HEK293T (cell line): ENCODE data around the gene SCO2.

Experiments used
- ARNT ChIP-seq: fragments of 450-650 bp; IDR thresholded peaks from 2 replicates; pipeline ENCODE4 v1.6.1; 2017; ENCODE audit warnings: mild to moderate bottlenecking
- CTBP1 ChIP-seq: fragments of 450-650 bp; IDR thresholded peaks from 2 replicates; pipeline ENCODE4 v1.6.1; 2016; ENCODE audit warnings: borderline replicate concordance
- ELF4 ChIP-seq: fragments of 450-650 bp; IDR thresholded peaks from 2 replicates; pipeline ENCODE4 v1.6.1; 2017; ENCODE audit warnings: antibody characterized with exemption
- FOXA1 ChIP-seq: fragments of 450-650 bp; IDR thresholded peaks from 2 replicates; pipeline ENCODE4 v1.6.1; 2016; ENCODE audit warnings: mild to moderate bottlenecking
- FOXM1 ChIP-seq: fragments of 450-650 bp; IDR thresholded peaks from 2 replicates; pipeline ENCODE4 v1.6.1; 2017; ENCODE audit warnings: mild to moderate bottlenecking, borderline replicate concordance
- HDGF ChIP-seq: fragments of 450-650 bp; IDR thresholded peaks from 2 replicates; pipeline ENCODE4 v1.6.1; 2017; ENCODE audit warnings: antibody characterized with exemption, borderline replicate concordance
- LEF1 ChIP-seq: fragments of 450-650 bp; IDR thresholded peaks from 2 replicates; pipeline ENCODE4 v1.6.1; 2017; ENCODE audit warnings: mild to moderate bottlenecking, borderline replicate concordance
- PKNOX1 ChIP-seq: fragments of 450-650 bp; IDR thresholded peaks from 2 replicates; pipeline ENCODE4 v1.6.1; 2016
- SP1 ChIP-seq: fragments of 450-650 bp; IDR thresholded peaks from 2 replicates; pipeline ENCODE4 v1.6.1; 2017
- SUZ12 ChIP-seq: fragments of 450-650 bp; IDR thresholded peaks from 2 replicates; pipeline ENCODE4 v1.6.1; 2016; ENCODE audit warnings: mild to moderate bottlenecking
- TARDBP ChIP-seq: fragments of 450-650 bp; IDR thresholded peaks from 2 replicates; pipeline ENCODE4 v1.6.1; 2016
- ZNF384 ChIP-seq: fragments of 450-650 bp; IDR thresholded peaks from 2 replicates; pipeline ENCODE4 v1.6.1; 2016

- TF ChIP-seq LEF1 (no peak), ARNT (no peak), PKNOX1 (no peak), SP1 (no peak), ELF4 (no peak), FOXM1 (no peak), TARDBP (no peak), FOXA1 (no peak), HDGF (no peak), SUZ12 (no peak), CTBP1 (no peak), ZNF384 (no peak)
These were observed 49.0 kb upstream of the SCO2 start for GRCh38 chr22:50574383-50574755.
